Upper lobe of right lung (tissue), 1 donor: ENCODE data around the gene JMJD7. TPM values are rescaled to one million over a fixed set of nuclear protein-coding genes. Genes with fewer than 3 reads are reported as not detected.

Source experiments
- ATAC-seq: fragments of 200-7000 bp; cut with Tn5 transposase; one replicate; pipeline ENCODE4 v1.9.1; 2020; ENCODE audit warnings: mild to moderate bottlenecking, moderate library complexity
- DNase-seq: peaks from one replicate; pipeline ENCODE4 v3.0.0-alpha.2; 2020
- H3K27ac ChIP-seq: fragments of 200-600 bp; one replicate; pipeline ENCODE4 v1.8.0; 2022
- H3K27me3 ChIP-seq: fragments of 200-600 bp; one replicate; pipeline ENCODE4 v1.8.0; 2022; ENCODE audit warnings: mild to moderate bottlenecking
- H3K36me3 ChIP-seq: fragments of 200-600 bp; one replicate; pipeline ENCODE4 v1.8.0; 2022
- H3K4me1 ChIP-seq: fragments of 200-600 bp; one replicate; pipeline ENCODE4 v1.8.0; 2022
- H3K4me3 ChIP-seq: fragments of 200-600 bp; one replicate; pipeline ENCODE4 v1.8.0; 2022; ENCODE audit warnings: mild to moderate bottlenecking
- H3K9me3 ChIP-seq: fragments of 200-600 bp; one replicate; pipeline ENCODE4 v1.8.0; 2022
- intact Hi-C: fragments of 100-400 bp; cut with DNase I; formaldehyde crosslinking; loops from one replicate; pipeline ENCODE4 v1.11.0; 2022
- total RNA-seq: library from RNA; stranded (reverse); fragmentation: NEBNext Ultra II Directional; extraction: Animal tissue kit (Norgen Biotek cat#: 25700); gene quantifications from one replicate; pipeline ENCODE4 v1.2.1, GENCODE V29; 2021
- TF ChIP-seq, protein P1 (sequence below): fragments of 200-600 bp; IDR thresholded peaks from one replicate; pipeline ENCODE4 v1.8.0; 2022; ENCODE audit warnings: antibody characterized with exemption
- donor health status: DM: no; HTN: yes; CAD: no; lungs with severe emphysema.

JMJD7 gene
- total RNA-seq, 1 donor from 2014 or later = 36.7 TPM

DNA sequence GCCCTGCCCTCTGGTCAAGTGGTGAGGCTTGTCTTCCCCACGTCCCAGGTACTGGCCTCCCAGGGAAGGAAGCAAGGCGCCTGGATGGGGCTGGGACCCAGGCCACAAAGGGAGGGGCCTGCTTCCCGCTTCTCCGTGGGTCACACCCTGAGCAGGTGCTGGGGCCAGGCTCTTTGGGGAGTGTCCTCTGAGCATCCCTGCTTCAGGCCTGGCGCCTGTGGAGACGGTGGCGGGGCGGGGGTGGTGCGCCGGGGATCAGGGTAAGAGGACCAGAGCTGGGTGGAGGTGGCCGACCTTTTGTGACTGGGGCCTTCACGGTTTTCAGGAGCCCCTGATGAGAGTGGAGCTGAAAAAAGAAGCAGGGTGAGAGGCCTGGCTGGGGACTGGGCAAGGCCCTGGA, 14.3 kb downstream of the JMJD7 start:
- intact Hi-C loops = no loop called here
- Histone ChIP-seq H3K9me3 (no peaks in the 10 kb centered on the region), H3K4me1 (peaks cover 5% of the 10 kb centered on the region), H3K4me3 (no peak overlapping the region), H3K27me3 (no peaks in the 10 kb centered on the region), H3K36me3 (peaks cover 58% of the 10 kb centered on the region), H3K27ac (no peak overlapping the region)
- TF ChIP-seq, protein P1, sequence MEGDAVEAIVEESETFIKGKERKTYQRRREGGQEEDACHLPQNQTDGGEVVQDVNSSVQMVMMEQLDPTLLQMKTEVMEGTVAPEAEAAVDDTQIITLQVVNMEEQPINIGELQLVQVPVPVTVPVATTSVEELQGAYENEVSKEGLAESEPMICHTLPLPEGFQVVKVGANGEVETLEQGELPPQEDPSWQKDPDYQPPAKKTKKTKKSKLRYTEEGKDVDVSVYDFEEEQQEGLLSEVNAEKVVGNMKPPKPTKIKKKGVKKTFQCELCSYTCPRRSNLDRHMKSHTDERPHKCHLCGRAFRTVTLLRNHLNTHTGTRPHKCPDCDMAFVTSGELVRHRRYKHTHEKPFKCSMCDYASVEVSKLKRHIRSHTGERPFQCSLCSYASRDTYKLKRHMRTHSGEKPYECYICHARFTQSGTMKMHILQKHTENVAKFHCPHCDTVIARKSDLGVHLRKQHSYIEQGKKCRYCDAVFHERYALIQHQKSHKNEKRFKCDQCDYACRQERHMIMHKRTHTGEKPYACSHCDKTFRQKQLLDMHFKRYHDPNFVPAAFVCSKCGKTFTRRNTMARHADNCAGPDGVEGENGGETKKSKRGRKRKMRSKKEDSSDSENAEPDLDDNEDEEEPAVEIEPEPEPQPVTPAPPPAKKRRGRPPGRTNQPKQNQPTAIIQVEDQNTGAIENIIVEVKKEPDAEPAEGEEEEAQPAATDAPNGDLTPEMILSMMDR = no peak
- ATAC-seq (no peak), DNase-seq (no peak)

DNA sequence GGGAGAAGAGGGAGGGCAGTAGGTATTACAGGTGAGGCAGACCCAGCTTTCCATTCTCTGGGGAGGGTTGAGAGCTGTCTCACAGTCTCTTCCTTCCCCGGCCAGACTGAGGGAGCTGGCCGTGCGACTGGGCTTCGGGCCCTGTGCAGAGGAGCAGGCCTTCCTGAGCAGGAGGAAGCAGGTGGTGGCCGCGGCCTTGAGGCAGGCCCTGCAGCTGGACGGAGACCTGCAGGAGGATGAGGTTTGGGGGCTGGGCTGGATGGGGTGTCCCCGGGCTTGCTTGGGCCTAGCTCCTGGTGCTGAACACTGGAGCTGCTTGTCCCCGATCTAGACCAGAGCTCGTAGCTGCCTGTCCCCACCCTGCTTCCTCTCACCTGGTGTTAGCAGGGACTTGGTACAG, 15.7 kb downstream of the JMJD7 start:
- H3K4me3 ChIP-seq = no peak overlapping the region
- H3K27ac ChIP-seq = no peak overlapping the region
- DNase-seq = no peak
- no peaks in the 10 kb centered on the region for H3K27me3 ChIP-seq
- peaks cover 5% of the 10 kb centered on the region for H3K4me1 ChIP-seq
- ATAC-seq = no peak
- TF ChIP-seq, protein P1 = no peak
- H3K36me3 ChIP-seq = peaks cover 70% of the 10 kb centered on the region
- H3K9me3 ChIP-seq = no peaks in the 10 kb centered on the region
- intact Hi-C loops = no loop called here

DNA sequence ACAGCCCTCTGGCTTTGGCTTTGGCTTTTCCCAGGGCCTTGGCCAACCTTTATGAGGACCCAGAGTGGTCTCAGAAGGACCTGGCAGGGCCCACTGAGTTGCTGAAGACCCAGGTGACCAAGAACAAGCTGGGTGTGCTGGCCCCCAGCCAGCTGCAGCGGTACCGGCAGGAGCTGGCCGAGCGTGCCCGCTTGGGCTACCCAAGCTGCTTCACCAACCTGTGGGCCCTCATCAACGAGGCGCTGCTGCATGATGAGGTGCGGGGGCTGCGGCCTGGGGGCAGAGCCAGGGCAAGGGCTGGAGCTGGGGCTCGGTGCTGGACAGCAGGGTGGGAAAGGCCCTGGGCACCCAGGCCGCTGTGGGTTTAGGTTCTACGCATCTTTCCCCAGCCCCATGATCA, 16.9 kb downstream of the JMJD7 start:
- Histone ChIP-seq H3K9me3 (no peaks in the 10 kb centered on the region), H3K27ac (no peak overlapping the region), H3K36me3 (peaks cover 70% of the 10 kb centered on the region), H3K4me1 (no peaks in the 10 kb centered on the region), H3K4me3 (no peak overlapping the region), H3K27me3 (no peaks in the 10 kb centered on the region)
- TF ChIP-seq, protein P1 = no peak
- DNase-seq (no peak), ATAC-seq (no peak)
- intact Hi-C loops = no loop called here

DNA sequence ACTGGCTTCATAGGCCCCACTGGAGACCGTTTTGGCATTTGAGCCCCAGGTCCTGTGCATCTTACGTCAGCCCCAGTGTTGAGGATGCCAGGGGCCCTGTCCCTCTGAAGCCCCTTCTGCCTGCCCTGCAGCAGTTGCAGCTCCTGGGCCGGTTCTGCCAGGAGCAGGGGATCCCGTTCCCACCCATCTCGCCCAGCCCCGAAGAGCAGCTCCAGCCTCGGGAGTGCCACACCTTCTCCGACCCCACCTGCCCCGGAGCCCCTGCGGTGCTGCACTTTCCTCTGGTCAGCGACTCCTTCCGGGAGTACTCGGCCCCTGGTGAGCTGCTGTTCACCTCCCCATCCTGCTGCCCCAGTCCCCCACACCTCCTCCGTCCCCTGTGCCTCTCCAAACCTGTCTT, 19.3 kb downstream of the JMJD7 start:
- intact Hi-C loops = no loop called here
- Histone ChIP-seq H3K36me3 (peaks cover 55% of the 10 kb centered on the region), H3K4me1 (no peaks in the 10 kb centered on the region), H3K9me3 (no peaks in the 10 kb centered on the region), H3K4me3 (no peak overlapping the region), H3K27me3 (no peaks in the 10 kb centered on the region), H3K27ac (no peak overlapping the region)
- TF ChIP-seq, protein P1 = no peak
- no peak for DNase-seq
- no peak for ATAC-seq

DNA sequence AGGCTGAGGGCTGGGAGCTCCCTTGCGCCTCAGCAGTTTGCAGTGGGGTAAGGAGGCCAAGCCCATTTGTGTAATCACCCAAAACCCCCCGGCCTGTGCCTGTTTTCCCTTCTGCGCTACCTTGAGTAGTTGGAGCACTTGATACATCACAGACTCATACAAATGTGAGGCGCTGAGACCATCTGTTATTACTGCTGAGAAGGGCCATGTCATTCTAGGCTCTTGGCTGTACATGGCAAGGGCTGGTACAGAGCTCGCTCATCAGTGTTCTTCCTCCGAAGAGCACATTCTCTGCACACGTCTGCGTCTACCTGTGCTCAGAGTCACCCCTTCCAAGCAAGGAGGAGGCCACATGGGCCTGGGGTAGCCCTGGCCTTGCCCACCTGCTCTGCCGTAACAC, 20.1 kb downstream of the JMJD7 start:
- peaks cover 52% of the 10 kb centered on the region for H3K36me3 ChIP-seq
- TF ChIP-seq, protein P1 = no peak
- no peak overlapping the region for H3K4me3 ChIP-seq
- H3K27me3 ChIP-seq = no peaks in the 10 kb centered on the region
- no peak overlapping the region for H3K27ac ChIP-seq
- DNase-seq = no peak
- no peak for ATAC-seq
- intact Hi-C loops = no loop called here
- H3K4me1 ChIP-seq = no peaks in the 10 kb centered on the region
- no peaks in the 10 kb centered on the region for H3K9me3 ChIP-seq

- intact Hi-C loops = no loop called here
- no peak overlapping the region for H3K4me3 ChIP-seq
- peaks cover 45% of the 10 kb centered on the region for H3K36me3 ChIP-seq
Observed at GRCh38 chr15:41848631-41849030, 20.7 kb downstream of the JMJD7 start.

More at GRCh38 chr15:41848631-41849030, 20.7 kb downstream of the JMJD7 start:
- Histone ChIP-seq H3K9me3 (no peaks in the 10 kb centered on the region), H3K4me1 (no peaks in the 10 kb centered on the region), H3K27me3 (no peaks in the 10 kb centered on the region), H3K27ac (no peak overlapping the region)
- ATAC-seq (no peak), DNase-seq (no peak)
- TF ChIP-seq, protein P1 = no peak
